HEK293T (cell line): Measurements from ENCODE around the gene PIGO.

Experiments
- BHLHE40 ChIP-seq: fragments of 450-650 bp; IDR thresholded peaks from 2 replicates; pipeline ENCODE4 v1.6.1; 2016; ENCODE audit warnings: mild to moderate bottlenecking, moderate library complexity, borderline replicate concordance
- CTBP1 ChIP-seq: fragments of 450-650 bp; IDR thresholded peaks from 2 replicates; pipeline ENCODE4 v1.6.1; 2016; ENCODE audit warnings: borderline replicate concordance
- ELF4 ChIP-seq: fragments of 450-650 bp; IDR thresholded peaks from 2 replicates; pipeline ENCODE4 v1.6.1; 2017; ENCODE audit warnings: antibody characterized with exemption
- FOXK2 ChIP-seq: fragments of 450-650 bp; IDR thresholded peaks from 2 replicates; pipeline ENCODE4 v1.6.1; 2016; ENCODE audit warnings: mild to moderate bottlenecking
- FOXM1 ChIP-seq: fragments of 450-650 bp; IDR thresholded peaks from 2 replicates; pipeline ENCODE4 v1.6.1; 2017; ENCODE audit warnings: mild to moderate bottlenecking, borderline replicate concordance
- NFRKB ChIP-seq: fragments of 450-650 bp; IDR thresholded peaks from 2 replicates; pipeline ENCODE4 v1.6.1; 2016; ENCODE audit warnings: mild to moderate bottlenecking, moderate library complexity
- SP1 ChIP-seq: fragments of 450-650 bp; IDR thresholded peaks from 2 replicates; pipeline ENCODE4 v1.6.1; 2017
- SUZ12 ChIP-seq: fragments of 450-650 bp; IDR thresholded peaks from 2 replicates; pipeline ENCODE4 v1.6.1; 2016; ENCODE audit warnings: mild to moderate bottlenecking
- TARDBP ChIP-seq: fragments of 450-650 bp; IDR thresholded peaks from 2 replicates; pipeline ENCODE4 v1.6.1; 2016

DNA sequence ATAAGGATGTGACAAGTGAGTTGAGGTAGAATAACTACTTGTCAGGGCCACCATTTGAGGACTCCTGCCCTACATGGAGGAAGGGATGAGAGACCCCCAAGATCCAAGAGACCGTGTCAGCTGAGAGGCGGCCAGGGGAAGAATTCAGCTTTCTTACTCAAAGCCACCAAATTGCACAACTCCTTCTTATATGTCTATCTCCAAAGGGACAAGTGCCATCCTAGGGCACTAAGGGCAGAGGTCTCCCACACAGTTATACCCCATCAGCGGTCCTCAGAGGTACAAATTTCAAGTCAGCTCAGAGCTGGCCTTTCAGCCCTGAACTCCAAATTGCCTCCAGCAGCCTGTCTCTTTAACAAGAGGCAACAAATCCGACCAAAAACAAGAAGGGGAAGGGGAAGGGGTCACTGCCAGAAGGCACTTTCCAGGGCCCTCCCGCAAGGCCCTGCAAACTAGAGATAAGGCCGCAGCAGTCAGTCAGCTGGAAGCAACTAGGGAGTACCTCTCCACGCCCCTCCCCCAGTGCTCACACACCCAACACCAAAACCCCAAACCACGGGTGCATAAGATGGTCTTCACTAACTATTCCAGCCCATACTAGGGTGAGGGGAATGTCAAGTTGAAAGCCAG is 12.7 kb upstream of the PIGO start:
- TF ChIP-seq FOXK2 (no peak), BHLHE40 (no peak), FOXM1 (no peak), SP1 (no peak), SUZ12 (no peak), NFRKB (no peak), TARDBP (no peak), ELF4 (no peak), CTBP1 (no peak)
